Motor neuron (in vitro differentiated cells): Measurements from ENCODE around the gene SEPTIN5. TPM values are rescaled to one million over a fixed set of nuclear protein-coding genes. Genes with fewer than 3 reads are reported as not detected.

Experiments
- ATAC-seq, 8 experiments: fragments of 200-7000 bp; cut with Tn5 transposase; replicated peaks in 6 of 8; 2 replicates each; pipeline ENCODE4 v1.8.0; 2021; ENCODE audit warnings: mild to moderate bottlenecking in 8 of 8, moderate library complexity in 8 of 8
- H3K27ac ChIP-seq, 2 donors: fragments of 250-450 bp; sonication (Bioruptor Pico); 2 replicates each; pipeline ENCODE4 v1.9.0; 2021; ENCODE audit warnings: antibody characterized with exemption in 2 of 2, mild to moderate bottlenecking in 2 of 2, moderate library complexity in 1 of 2
- H3K4me1 ChIP-seq, 2 donors: fragments of 250-450 bp; sonication (Bioruptor Pico); replicated peaks in 1 of 2; 2 replicates each; pipeline ENCODE4 v1.6.1; 2021; ENCODE audit warnings: antibody characterized with exemption in 2 of 2, mild to moderate bottlenecking in 2 of 2, moderate library complexity in 1 of 2
- H3K4me3 ChIP-seq, 5 donors: fragments of 250-450 bp; sonication (Bioruptor Pico); 2 replicates each; pipeline ENCODE4 v1.9.0; 2021; ENCODE audit warnings: antibody characterized with exemption in 5 of 5, mild to moderate bottlenecking in 5 of 5, moderate library complexity in 4 of 5
- WGBS, 10 experiments: fragments of 450-650 bp; shearing (Covaris generic); methylation state at CpG; one replicate each; pipeline ENCODE4 v1.0.0; 2022; 5-methylcytosine and 5-hydroxymethylcytosine counted together
- in situ Hi-C, 9 experiments: fragments of 400-800 bp; cut with MboI; loops; one replicate each; pipeline ENCODE4 v1.15.0; 2021; ENCODE audit warnings: low sequenced_read_pairs in 9 of 9, low pct_unique_long_range_greater_than_20kb in 2 of 9; ENCODE audit not compliant: unreplicated experiment in 9 of 9
- total RNA-seq, 8 experiments: library from RNA; unstranded; fragments of 300-600 nt; gene quantifications; 2 replicates each; pipeline versions ENCODE4 v1.2.3 to v1.2.4, GENCODE V29; 2022

The SEPTIN5 gene
- total RNA-seq, 8 experiments from 2014 or later, result 10.4 to 70.3 (median 46.3) TPM

- ATAC-seq, result no peak
- Histone ChIP-seq H3K4me3 (no peak overlapping the region), H3K4me1 (peaks cover 5 to 8% of the 10 kb centered on the region in 2 donors), H3K27ac (peak overlapping the region in 1 of 2 donors; percentile 13)
- WGBS, 10 experiments, result 50 to 100% (median 71%) methylated on average over 1 to 15 of the region's 34 CpGs; no CpG with 5 or more reads in 5 of the 10 experiments
- in situ Hi-C loops, result no loop called here
Measured at GRCh38 chr22:19762568-19763457, 48.5 kb downstream of the SEPTIN5 start.

GRCh38 chr22:19763458-19764298 lies 49.4 kb downstream of the SEPTIN5 start:
- in situ Hi-C loops, result no loop called here

GRCh38 chr22:19764299-19764593 lies 49.9 kb downstream of the SEPTIN5 start:
- peaks cover 5 to 7% of the 10 kb centered on the region in 2 donors for H3K4me1 ChIP-seq
- no peak overlapping the region for H3K27ac ChIP-seq
- in situ Hi-C loops, result no loop called here
- ATAC-seq, result no peak
- H3K4me3 ChIP-seq, result no peak overlapping the region
- WGBS, 10 experiments, result 47% methylated on average over 3 of the region's 17 CpGs; no CpG with 5 or more reads in 9 of the 10 experiments

More at GRCh38 chr22:19763458-19764298, 49.4 kb downstream of the SEPTIN5 start:
- no peak overlapping the region for H3K4me3 ChIP-seq
- no peak for ATAC-seq
- H3K4me1 ChIP-seq, result peaks cover 5 to 8% of the 10 kb centered on the region in 2 donors
- 43 to 71% (median 50%) methylated on average over 9 to 11 of the region's 39 CpGs; no CpG with 5 or more reads in 7 of the 10 experiments for WGBS, 10 experiments
- no peak overlapping the region for H3K27ac ChIP-seq

- 40 to 100% (median 79%) methylated on average over 2 to 8 of the region's 25 CpGs; no CpG with 5 or more reads in 6 of the 10 experiments for WGBS, 10 experiments
- H3K4me3 ChIP-seq, result no peak overlapping the region
- no peak for ATAC-seq
- H3K27ac ChIP-seq, result no peak overlapping the region
- in situ Hi-C loops, result no loop called here
- peaks cover 3 to 5% of the 10 kb centered on the region in 2 donors for H3K4me1 ChIP-seq
Measured at GRCh38 chr22:19764636-19765476, 50.6 kb downstream of the SEPTIN5 start.

GRCh38 chr22:19765477-19766239 lies 51.4 kb downstream of the SEPTIN5 start:
- ATAC-seq, result peak in 5 of 8 experiments; percentile 36 to 56 (median 52)

GRCh38 chr22:19766240-19766510 lies 51.9 kb downstream of the SEPTIN5 start:
- in situ Hi-C loops, result no loop called here
- Histone ChIP-seq H3K27ac (no peak overlapping the region), H3K4me1 (peaks cover 3% of the 10 kb centered on the region in 2 donors), H3K4me3 (peak overlapping the region in 3 of 5 donors; percentile 17 to 22 (median 18))
- ATAC-seq, result peak in 6 of 8 experiments; percentile 1 to 43 (median 14)
- WGBS, 10 experiments, result no CpG with 5 or more reads among the region's 36 CpGs

More at GRCh38 chr22:19765477-19766239, 51.4 kb downstream of the SEPTIN5 start:
- in situ Hi-C loops, result no loop called here
- 3 to 25% (median 20%) methylated on average over 1 to 7 of the region's 83 CpGs; no CpG with 5 or more reads in 7 of the 10 experiments for WGBS, 10 experiments
- Histone ChIP-seq H3K4me1 (peaks cover 3 to 5% of the 10 kb centered on the region in 2 donors), H3K27ac (no peak overlapping the region), H3K4me3 (no peak overlapping the region)

GRCh38 chr22:19766511-19767426 lies 52.5 kb downstream of the SEPTIN5 start:
- H3K27ac ChIP-seq, result no peak overlapping the region
- WGBS, 10 experiments, result 2 to 73% (median 2%) methylated on average over 9 to 49 of the region's 103 CpGs; no CpG with 5 or more reads in 7 of the 10 experiments
- in situ Hi-C loops, result no loop called here
- no peaks in the 10 kb centered on the region for H3K4me1 ChIP-seq
- peak overlapping the region in 3 of 5 donors; percentile 17 to 22 (median 18) for H3K4me3 ChIP-seq
- peak in 6 of 8 experiments; percentile 2 to 57 (median 39) for ATAC-seq

GRCh38 chr22:19767427-19768341 lies 53.4 kb downstream of the SEPTIN5 start:
- Histone ChIP-seq H3K27ac (no peak overlapping the region), H3K4me3 (no peak overlapping the region), H3K4me1 (peaks cover 0 to under 1% of the 10 kb centered on the region in 2 donors)
- 18 to 100% (median 33%) methylated on average over 1 to 12 of the region's 35 CpGs; no CpG with 5 or more reads in 7 of the 10 experiments for WGBS, 10 experiments
- in situ Hi-C loops, result no loop called here
- ATAC-seq, result peak in 5 of 8 experiments; percentile 18 to 52 (median 28)

- Histone ChIP-seq H3K4me3 (no peak overlapping the region), H3K4me1 (peaks cover 0 to 7% of the 10 kb centered on the region in 2 donors), H3K27ac (no peak overlapping the region)
- 70 to 100% (median 92%) methylated on average over 2 to 5 of the region's 12 CpGs; no CpG with 5 or more reads in 7 of the 10 experiments for WGBS, 10 experiments
- no peak for ATAC-seq
- in situ Hi-C loops, result no loop called here
Measured at GRCh38 chr22:19769393-19769715, 55.1 kb downstream of the SEPTIN5 start.

- 49 to 81% (median 70%) methylated on average over 2 to 13 of the region's 25 CpGs; no CpG with 5 or more reads in 2 of the 10 experiments for WGBS, 10 experiments
- in situ Hi-C loops, result no loop called here
- Histone ChIP-seq H3K4me3 (no peak overlapping the region), H3K4me1 (peaks cover 0 to 7% of the 10 kb centered on the region in 2 donors), H3K27ac (no peak overlapping the region)
- no peak for ATAC-seq
Measured at GRCh38 chr22:19770349-19771220, 56.3 kb downstream of the SEPTIN5 start.
